GM23338 (cell line): ENCODE measurements around the gene GET3. TPM values are rescaled to one million over a fixed set of nuclear protein-coding genes. Genes with fewer than 3 reads are reported as not detected.

Source experiments
- ATAC-seq: fragments of 200-7000 bp; cut with Tn5 transposase; 3 replicates; pipeline ENCODE4 v1.9.1; 2020
- DNase-seq: peaks from one replicate; pipeline ENCODE4 v3.0.0-alpha.2; 2015; ENCODE audit warnings: low spot score
- H2AFZ ChIP-seq: fragments of 200-600 bp; sonication (generic); 2 replicates; pipeline ENCODE4 v1.8.0; 2016; ENCODE audit warnings: antibody characterized with exemption, mild to moderate bottlenecking, moderate library complexity
- H3F3A ChIP-seq: fragments of 200-600 bp; sonication (generic); replicated peaks from 2 replicates; pipeline ENCODE4 v1.8.0; 2017; ENCODE audit warnings: antibody characterized with exemption, mixed run types, low read depth
- H3K27ac ChIP-seq: fragments of 200-600 bp; sonication (generic); 2 replicates; pipeline ENCODE4 v1.6.1; 2016; ENCODE audit warnings: low read depth
- H3K27me3 ChIP-seq: fragments of 200-600 bp; sonication (generic); 2 replicates; pipeline ENCODE4 v1.8.0; 2016; ENCODE audit warnings: mild to moderate bottlenecking, mixed run types, moderate library complexity; ENCODE audit not compliant: insufficient read depth
- H3K36me3 ChIP-seq: fragments of 200-600 bp; sonication (generic); 2 replicates; pipeline ENCODE4 v1.8.0; 2016; ENCODE audit warnings: mild to moderate bottlenecking; ENCODE audit not compliant: insufficient read depth
- H3K4me1 ChIP-seq: fragments of 200-600 bp; sonication (generic); 2 replicates; pipeline ENCODE4 v1.8.0; 2016; ENCODE audit warnings: mild to moderate bottlenecking, moderate library complexity; ENCODE audit not compliant: insufficient read depth
- H3K4me2 ChIP-seq: fragments of 200-600 bp; sonication (generic); 2 replicates; pipeline ENCODE4 v1.7.1; 2017; ENCODE audit warnings: mixed run types
- H3K4me3 ChIP-seq: fragments of 200-600 bp; sonication (generic); 2 replicates; pipeline ENCODE4 v1.6.1; 2016; ENCODE audit warnings: mixed run types
- H3K79me2 ChIP-seq: fragments of 200-600 bp; sonication (generic); replicated peaks from 2 replicates; pipeline ENCODE4 v1.8.0; 2017; ENCODE audit warnings: mild to moderate bottlenecking; ENCODE audit not compliant: insufficient read depth
- H3K9me2 ChIP-seq: fragments of 200-600 bp; sonication (generic); 2 replicates; pipeline ENCODE4 v1.8.0; 2017; ENCODE audit not compliant: insufficient read depth
- H4K20me1 ChIP-seq: fragments of 200-600 bp; sonication (generic); replicated peaks from 2 replicates; pipeline ENCODE4 v1.8.0; 2017; ENCODE audit warnings: mild to moderate bottlenecking; ENCODE audit not compliant: insufficient read depth
- H3K27ac Mint-ChIP-seq: 2 replicates; pipeline ENCODE4 v1.8.0; 2020; ENCODE audit warnings: inconsistent platforms, mild to moderate bottlenecking, moderate library complexity, mixed read lengths
- H3K27me3 Mint-ChIP-seq: 3 replicates; pipeline ENCODE4 v1.8.0; 2022; ENCODE audit warnings: low read depth, mild to moderate bottlenecking, moderate library complexity, mixed read lengths, inconsistent platforms; ENCODE audit not compliant: insufficient read depth, poor library complexity
- H3K36me3 Mint-ChIP-seq: 3 replicates; pipeline ENCODE4 v1.8.0; 2021; ENCODE audit warnings: low read depth, mild to moderate bottlenecking, inconsistent platforms, moderate library complexity, mixed read lengths
- H3K4me1 Mint-ChIP-seq: 3 replicates; pipeline ENCODE4 v1.8.0; 2020; ENCODE audit warnings: mild to moderate bottlenecking, inconsistent platforms, mixed read lengths
- H3K4me3 Mint-ChIP-seq: 3 replicates; pipeline ENCODE4 v1.8.0; 2021; ENCODE audit warnings: moderate library complexity, mild to moderate bottlenecking, inconsistent platforms, mixed read lengths
- H3K9me3 Mint-ChIP-seq: 3 replicates; pipeline ENCODE4 v1.8.0; 2020; ENCODE audit warnings: moderate library complexity, mild to moderate bottlenecking, inconsistent platforms, mixed read lengths
- CREB1 ChIP-seq: fragments of 250-450 bp; sonication (Bioruptor Pico); IDR thresholded peaks from 2 replicates; pipeline ENCODE4 v1.5.0; 2020; ENCODE audit warnings: low read depth, mild to moderate bottlenecking, moderate library complexity
- EZH2 ChIP-seq: fragments of 200-600 bp; sonication (generic); IDR thresholded peaks from one replicate; pipeline ENCODE4 v1.8.0; 2017; ENCODE audit warnings: antibody characterized with exemption, mild to moderate bottlenecking, low read depth; ENCODE audit not compliant: unreplicated experiment
- EZH2phosphoT487 ChIP-seq: fragments of 200-600 bp; sonication (generic); IDR thresholded peaks from one replicate; pipeline ENCODE4 v1.8.1; 2018; ENCODE audit warnings: antibody characterized with exemption; ENCODE audit not compliant: unreplicated experiment
- JUNB ChIP-seq: IDR thresholded peaks from one replicate; pipeline ENCODE4 v1.6.1; 2016; ENCODE audit warnings: antibody characterized with exemption; ENCODE audit not compliant: unreplicated experiment
- NANOG ChIP-seq: IDR thresholded peaks from 2 replicates; pipeline ENCODE4 v1.6.1; 2016; ENCODE audit warnings: antibody characterized with exemption, borderline replicate concordance
- POLR2AphosphoS5 ChIP-seq: IDR thresholded peaks from 2 replicates; pipeline ENCODE4 v1.6.1; 2016; ENCODE audit warnings: antibody characterized with exemption, low read depth
- STAT1 ChIP-seq: IDR thresholded peaks from one replicate; pipeline ENCODE4 v1.6.1; 2016; ENCODE audit warnings: antibody characterized with exemption; ENCODE audit not compliant: unreplicated experiment
- ZNF114 ChIP-seq: fragments of 250-450 bp; sonication (Bioruptor Pico); IDR thresholded peaks from 2 replicates; pipeline ENCODE4 v1.5.0; 2020; ENCODE audit warnings: mild to moderate bottlenecking, moderate library complexity
- ZNF331 ChIP-seq: fragments of 250-450 bp; sonication (Bioruptor Pico); IDR thresholded peaks from 2 replicates; pipeline ENCODE4 v1.5.0; 2020; ENCODE audit warnings: low read depth, mild to moderate bottlenecking, moderate library complexity
- polyA plus RNA-seq: library from polyadenylated mRNA; unstranded; fragments of >200 nt; fragmentation: Nextera tagmentation; extraction: Ambion mirVana; gene quantifications from 2 replicates; pipeline ENCODE4 v1.2.1, GENCODE V29; 2016
- total RNA-seq: library from RNA; depleted of rRNA; stranded (reverse); fragments of >200 nt; shearing (Covaris generic); gene quantifications from 2 replicates; pipeline ENCODE4 v1.2.3, GENCODE V29; 2014
- TF ChIP-seq, protein P1 (sequence below), 2 experiments: fragments of 200-600 bp in 1 of 2; sonication (generic) in 1 of 2; conservative IDR thresholded peaks; 2 replicates each; pipeline versions ENCODE4 v1.5.1 to v1.6.1; 2016 to 2017; ENCODE audit warnings: antibody characterized with exemption in 2 of 2, low read depth in 2 of 2, mild to moderate bottlenecking in 2 of 2, moderate library complexity in 1 of 2
- TF ChIP-seq, protein P2 (sequence below): IDR thresholded peaks from 2 replicates; pipeline ENCODE4 v1.6.1; 2016; ENCODE audit warnings: antibody characterized with exemption
- TF ChIP-seq, protein P3 (sequence below): IDR thresholded peaks from one replicate; pipeline ENCODE4 v1.6.1; 2018; ENCODE audit warnings: antibody characterized with exemption; ENCODE audit not compliant: unreplicated experiment
- TF ChIP-seq, protein P4 (sequence below): fragments of 250-450 bp; sonication (Bioruptor Pico); IDR thresholded peaks from 2 replicates; pipeline ENCODE4 v1.5.0; 2020; ENCODE audit warnings: mild to moderate bottlenecking, moderate library complexity

Gene GET3
- total and polyA plus RNA-seq, 2 experiments from 2014 or later: 90.4 to 109 TPM

DNA sequence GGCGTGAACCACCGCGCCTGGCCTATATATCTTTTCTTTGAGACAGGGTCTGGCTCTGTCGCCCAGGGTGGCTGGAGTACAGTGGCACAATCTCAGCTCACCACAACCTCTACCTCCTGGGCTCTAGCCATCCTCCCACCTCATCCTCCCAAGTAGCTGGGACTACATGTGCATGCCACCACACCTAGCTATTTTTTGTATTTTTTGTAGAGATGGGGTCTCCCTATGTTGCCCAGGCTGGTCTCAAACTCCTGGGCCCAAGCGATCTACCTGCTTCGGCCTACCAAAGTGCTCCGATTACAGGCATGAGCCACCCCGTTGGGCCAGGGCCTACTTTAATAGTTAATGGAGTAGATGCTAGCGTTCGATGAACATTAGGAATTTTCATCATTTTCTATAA is 17.0 kb upstream of the GET3 start:
- Histone ChIP-seq H3F3A (peaks cover 39% of the 10 kb centered on the region), H3K36me3 (peaks cover 23% of the 10 kb centered on the region), H3K79me2 (peaks cover 83% of the 10 kb centered on the region), H3K4me2 (peak overlapping the region; percentile 100), H4K20me1 (peaks cover 36% of the 10 kb centered on the region), H3K27me3 (no peaks in the 10 kb centered on the region), H3K4me1 (peaks cover 9% of the 10 kb centered on the region; the same call in 1 of the 2 replicates), H3K4me3 (peak overlapping the region; percentile 80), H3K9me2 (no peaks in the 10 kb centered on the region), H2AFZ (no peak overlapping the region), H3K27ac (peak overlapping the region; percentile 55; the same call in 1 of the 2 replicates)
- H3K9me3 Mint-ChIP-seq: peaks cover 4% of the 10 kb centered on the region; the same call in 1 of the 3 replicates
- H3K4me3 Mint-ChIP-seq: peak overlapping the region; percentile 91
- peaks cover 8% of the 10 kb centered on the region for H3K4me1 Mint-ChIP-seq
- H3K27ac Mint-ChIP-seq: no peak overlapping the region
- TF ChIP-seq CREB1 (CRISPR knock-in tag): no peak
- TF ChIP-seq JUNB: no peak
- no peak for TF ChIP-seq NANOG
- no peak for TF ChIP-seq ZNF114
- TF ChIP-seq, protein P1, sequence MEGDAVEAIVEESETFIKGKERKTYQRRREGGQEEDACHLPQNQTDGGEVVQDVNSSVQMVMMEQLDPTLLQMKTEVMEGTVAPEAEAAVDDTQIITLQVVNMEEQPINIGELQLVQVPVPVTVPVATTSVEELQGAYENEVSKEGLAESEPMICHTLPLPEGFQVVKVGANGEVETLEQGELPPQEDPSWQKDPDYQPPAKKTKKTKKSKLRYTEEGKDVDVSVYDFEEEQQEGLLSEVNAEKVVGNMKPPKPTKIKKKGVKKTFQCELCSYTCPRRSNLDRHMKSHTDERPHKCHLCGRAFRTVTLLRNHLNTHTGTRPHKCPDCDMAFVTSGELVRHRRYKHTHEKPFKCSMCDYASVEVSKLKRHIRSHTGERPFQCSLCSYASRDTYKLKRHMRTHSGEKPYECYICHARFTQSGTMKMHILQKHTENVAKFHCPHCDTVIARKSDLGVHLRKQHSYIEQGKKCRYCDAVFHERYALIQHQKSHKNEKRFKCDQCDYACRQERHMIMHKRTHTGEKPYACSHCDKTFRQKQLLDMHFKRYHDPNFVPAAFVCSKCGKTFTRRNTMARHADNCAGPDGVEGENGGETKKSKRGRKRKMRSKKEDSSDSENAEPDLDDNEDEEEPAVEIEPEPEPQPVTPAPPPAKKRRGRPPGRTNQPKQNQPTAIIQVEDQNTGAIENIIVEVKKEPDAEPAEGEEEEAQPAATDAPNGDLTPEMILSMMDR (conservative IDR thresholded peaks at IDR 0.05; ENCODE audit: low read depth in 2 of 2): no peak
- no peak for TF ChIP-seq STAT1
- TF ChIP-seq, protein P2, sequence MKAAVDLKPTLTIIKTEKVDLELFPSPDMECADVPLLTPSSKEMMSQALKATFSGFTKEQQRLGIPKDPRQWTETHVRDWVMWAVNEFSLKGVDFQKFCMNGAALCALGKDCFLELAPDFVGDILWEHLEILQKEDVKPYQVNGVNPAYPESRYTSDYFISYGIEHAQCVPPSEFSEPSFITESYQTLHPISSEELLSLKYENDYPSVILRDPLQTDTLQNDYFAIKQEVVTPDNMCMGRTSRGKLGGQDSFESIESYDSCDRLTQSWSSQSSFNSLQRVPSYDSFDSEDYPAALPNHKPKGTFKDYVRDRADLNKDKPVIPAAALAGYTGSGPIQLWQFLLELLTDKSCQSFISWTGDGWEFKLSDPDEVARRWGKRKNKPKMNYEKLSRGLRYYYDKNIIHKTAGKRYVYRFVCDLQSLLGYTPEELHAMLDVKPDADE: no peak
- no peak for TF ChIP-seq EZH2
- TF ChIP-seq, protein P3, sequence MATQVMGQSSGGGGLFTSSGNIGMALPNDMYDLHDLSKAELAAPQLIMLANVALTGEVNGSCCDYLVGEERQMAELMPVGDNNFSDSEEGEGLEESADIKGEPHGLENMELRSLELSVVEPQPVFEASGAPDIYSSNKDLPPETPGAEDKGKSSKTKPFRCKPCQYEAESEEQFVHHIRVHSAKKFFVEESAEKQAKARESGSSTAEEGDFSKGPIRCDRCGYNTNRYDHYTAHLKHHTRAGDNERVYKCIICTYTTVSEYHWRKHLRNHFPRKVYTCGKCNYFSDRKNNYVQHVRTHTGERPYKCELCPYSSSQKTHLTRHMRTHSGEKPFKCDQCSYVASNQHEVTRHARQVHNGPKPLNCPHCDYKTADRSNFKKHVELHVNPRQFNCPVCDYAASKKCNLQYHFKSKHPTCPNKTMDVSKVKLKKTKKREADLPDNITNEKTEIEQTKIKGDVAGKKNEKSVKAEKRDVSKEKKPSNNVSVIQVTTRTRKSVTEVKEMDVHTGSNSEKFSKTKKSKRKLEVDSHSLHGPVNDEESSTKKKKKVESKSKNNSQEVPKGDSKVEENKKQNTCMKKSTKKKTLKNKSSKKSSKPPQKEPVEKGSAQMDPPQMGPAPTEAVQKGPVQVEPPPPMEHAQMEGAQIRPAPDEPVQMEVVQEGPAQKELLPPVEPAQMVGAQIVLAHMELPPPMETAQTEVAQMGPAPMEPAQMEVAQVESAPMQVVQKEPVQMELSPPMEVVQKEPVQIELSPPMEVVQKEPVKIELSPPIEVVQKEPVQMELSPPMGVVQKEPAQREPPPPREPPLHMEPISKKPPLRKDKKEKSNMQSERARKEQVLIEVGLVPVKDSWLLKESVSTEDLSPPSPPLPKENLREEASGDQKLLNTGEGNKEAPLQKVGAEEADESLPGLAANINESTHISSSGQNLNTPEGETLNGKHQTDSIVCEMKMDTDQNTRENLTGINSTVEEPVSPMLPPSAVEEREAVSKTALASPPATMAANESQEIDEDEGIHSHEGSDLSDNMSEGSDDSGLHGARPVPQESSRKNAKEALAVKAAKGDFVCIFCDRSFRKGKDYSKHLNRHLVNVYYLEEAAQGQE: no peak
- TF ChIP-seq, protein P4, sequence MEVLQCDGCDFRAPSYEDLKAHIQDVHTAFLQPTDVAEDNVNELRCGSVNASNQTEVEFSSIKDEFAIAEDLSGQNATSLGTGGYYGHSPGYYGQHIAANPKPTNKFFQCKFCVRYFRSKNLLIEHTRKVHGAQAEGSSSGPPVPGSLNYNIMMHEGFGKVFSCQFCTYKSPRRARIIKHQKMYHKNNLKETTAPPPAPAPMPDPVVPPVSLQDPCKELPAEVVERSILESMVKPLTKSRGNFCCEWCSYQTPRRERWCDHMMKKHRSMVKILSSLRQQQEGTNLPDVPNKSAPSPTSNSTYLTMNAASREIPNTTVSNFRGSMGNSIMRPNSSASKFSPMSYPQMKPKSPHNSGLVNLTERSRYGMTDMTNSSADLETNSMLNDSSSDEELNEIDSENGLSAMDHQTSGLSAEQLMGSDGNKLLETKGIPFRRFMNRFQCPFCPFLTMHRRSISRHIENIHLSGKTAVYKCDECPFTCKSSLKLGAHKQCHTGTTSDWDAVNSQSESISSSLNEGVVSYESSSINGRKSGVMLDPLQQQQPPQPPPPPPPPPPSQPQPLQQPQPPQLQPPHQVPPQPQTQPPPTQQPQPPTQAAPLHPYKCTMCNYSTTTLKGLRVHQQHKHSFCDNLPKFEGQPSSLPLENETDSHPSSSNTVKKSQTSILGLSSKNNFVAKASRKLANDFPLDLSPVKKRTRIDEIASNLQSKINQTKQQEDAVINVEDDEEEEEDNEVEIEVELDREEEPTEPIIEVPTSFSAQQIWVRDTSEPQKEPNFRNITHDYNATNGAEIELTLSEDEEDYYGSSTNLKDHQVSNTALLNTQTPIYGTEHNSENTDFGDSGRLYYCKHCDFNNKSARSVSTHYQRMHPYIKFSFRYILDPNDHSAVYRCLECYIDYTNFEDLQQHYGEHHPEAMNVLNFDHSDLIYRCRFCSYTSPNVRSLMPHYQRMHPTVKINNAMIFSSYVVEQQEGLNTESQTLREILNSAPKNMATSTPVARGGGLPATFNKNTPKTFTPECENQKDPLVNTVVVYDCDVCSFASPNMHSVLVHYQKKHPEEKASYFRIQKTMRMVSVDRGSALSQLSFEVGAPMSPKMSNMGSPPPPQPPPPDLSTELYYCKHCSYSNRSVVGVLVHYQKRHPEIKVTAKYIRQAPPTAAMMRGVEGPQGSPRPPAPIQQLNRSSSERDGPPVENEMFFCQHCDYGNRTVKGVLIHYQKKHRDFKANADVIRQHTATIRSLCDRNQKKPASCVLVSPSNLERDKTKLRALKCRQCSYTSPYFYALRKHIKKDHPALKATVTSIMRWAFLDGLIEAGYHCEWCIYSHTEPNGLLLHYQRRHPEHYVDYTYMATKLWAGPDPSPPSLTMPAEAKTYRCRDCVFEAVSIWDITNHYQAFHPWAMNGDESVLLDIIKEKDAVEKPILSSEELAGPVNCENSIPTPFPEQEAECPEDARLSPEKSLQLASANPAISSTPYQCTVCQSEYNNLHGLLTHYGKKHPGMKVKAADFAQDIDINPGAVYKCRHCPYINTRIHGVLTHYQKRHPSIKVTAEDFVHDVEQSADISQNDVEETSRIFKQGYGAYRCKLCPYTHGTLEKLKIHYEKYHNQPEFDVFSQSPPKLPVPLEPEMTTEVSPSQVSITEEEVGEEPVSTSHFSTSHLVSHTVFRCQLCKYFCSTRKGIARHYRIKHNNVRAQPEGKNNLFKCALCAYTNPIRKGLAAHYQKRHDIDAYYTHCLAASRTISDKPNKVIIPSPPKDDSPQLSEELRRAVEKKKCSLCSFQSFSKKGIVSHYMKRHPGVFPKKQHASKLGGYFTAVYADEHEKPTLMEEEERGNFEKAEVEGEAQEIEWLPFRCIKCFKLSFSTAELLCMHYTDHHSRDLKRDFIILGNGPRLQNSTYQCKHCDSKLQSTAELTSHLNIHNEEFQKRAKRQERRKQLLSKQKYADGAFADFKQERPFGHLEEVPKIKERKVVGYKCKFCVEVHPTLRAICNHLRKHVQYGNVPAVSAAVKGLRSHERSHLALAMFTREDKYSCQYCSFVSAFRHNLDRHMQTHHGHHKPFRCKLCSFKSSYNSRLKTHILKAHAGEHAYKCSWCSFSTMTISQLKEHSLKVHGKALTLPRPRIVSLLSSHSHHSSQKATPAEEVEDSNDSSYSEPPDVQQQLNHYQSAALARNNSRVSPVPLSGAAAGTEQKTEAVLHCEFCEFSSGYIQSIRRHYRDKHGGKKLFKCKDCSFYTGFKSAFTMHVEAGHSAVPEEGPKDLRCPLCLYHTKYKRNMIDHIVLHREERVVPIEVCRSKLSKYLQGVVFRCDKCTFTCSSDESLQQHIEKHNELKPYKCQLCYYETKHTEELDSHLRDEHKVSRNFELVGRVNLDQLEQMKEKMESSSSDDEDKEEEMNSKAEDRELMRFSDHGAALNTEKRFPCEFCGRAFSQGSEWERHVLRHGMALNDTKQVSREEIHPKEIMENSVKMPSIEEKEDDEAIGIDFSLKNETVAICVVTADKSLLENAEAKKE (CRISPR knock-in tag): no peak
- no peak for TF ChIP-seq ZNF331 (CRISPR knock-in tag)
- no peak for TF ChIP-seq EZH2phosphoT487
- no peak for TF ChIP-seq POLR2AphosphoS5
- no peak for ATAC-seq
- peaks cover 27% of the 10 kb centered on the region for H3K27me3 Mint-ChIP-seq
- DNase-seq: no peak
- peaks cover 55% of the 10 kb centered on the region for H3K36me3 Mint-ChIP-seq
